HFFc6 (cell line): Measurements from ENCODE around the gene CMSS1. TPM values are rescaled to one million over a fixed set of nuclear protein-coding genes. Genes with fewer than 3 reads are reported as not detected.

Experiments used
- DNase-seq: peaks from one replicate; pipeline ENCODE4 v3.0.0-alpha.2; 2018
- H3K27ac Mint-ChIP-seq: 2 replicates; pipeline ENCODE4 v1.8.0; 2020; ENCODE audit warnings: mild to moderate bottlenecking, mixed read lengths
- H3K27me3 Mint-ChIP-seq: 2 replicates; pipeline ENCODE4 v1.8.0; 2021; ENCODE audit warnings: mild to moderate bottlenecking, moderate library complexity, mixed read lengths; ENCODE audit not compliant: insufficient read depth
- H3K36me3 Mint-ChIP-seq: 2 replicates; pipeline ENCODE4 v1.8.0; 2021; ENCODE audit warnings: low read depth, mixed read lengths
- H3K4me1 Mint-ChIP-seq: 2 replicates; pipeline ENCODE4 v1.8.0; 2020; ENCODE audit warnings: low read depth, mixed read lengths
- H3K4me3 Mint-ChIP-seq: 2 replicates; pipeline ENCODE4 v1.8.0; 2020; ENCODE audit warnings: mild to moderate bottlenecking, moderate library complexity, mixed read lengths
- H3K9me3 Mint-ChIP-seq: 2 replicates; pipeline ENCODE4 v1.8.0; 2020; ENCODE audit warnings: mild to moderate bottlenecking, mixed read lengths
- total RNA-seq, 6 experiments: library from RNA; stranded (reverse); fragmentation: NEBNext Ultra II Directional; extraction: Animal tissue kit (Norgen Biotek cat#: 25700); gene quantifications; 2 replicates in 1 of 6; 3 replicates in 5 of 6; pipeline ENCODE4 v1.2.3, GENCODE V29; 2021
- TF ChIP-seq, protein P1 (sequence below): fragments of 200-600 bp; sonication (generic); IDR thresholded peaks from 2 replicates; pipeline ENCODE4 v1.5.0; 2021; ENCODE audit warnings: antibody characterized with exemption, mild to moderate bottlenecking

CMSS1 gene
- total RNA-seq, 6 experiments from 2014 or later = 27.8 to 47.0 (median 38.1) TPM

DNA sequence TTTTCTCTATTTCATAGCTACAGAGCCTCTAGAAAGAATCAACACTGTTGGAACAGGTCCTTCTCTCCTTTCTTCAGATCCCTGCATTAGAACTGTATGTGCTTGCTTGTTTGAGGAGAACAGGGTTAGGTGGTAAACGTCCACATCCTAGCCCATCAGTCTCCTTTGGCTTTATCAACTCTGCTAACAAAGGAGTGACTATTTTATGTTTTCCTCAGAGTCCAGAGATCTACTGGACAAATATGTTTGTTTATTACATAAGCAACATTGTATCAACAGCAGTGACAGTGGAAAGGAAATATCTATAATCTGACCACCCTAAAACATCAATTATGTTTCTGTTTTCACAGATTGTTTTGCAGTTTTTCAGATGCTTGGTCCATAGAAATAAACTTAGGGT, 39.6 kb downstream of the CMSS1 start:
- no peaks in the 10 kb centered on the region for H3K9me3 Mint-ChIP-seq
- TF ChIP-seq, protein P1, sequence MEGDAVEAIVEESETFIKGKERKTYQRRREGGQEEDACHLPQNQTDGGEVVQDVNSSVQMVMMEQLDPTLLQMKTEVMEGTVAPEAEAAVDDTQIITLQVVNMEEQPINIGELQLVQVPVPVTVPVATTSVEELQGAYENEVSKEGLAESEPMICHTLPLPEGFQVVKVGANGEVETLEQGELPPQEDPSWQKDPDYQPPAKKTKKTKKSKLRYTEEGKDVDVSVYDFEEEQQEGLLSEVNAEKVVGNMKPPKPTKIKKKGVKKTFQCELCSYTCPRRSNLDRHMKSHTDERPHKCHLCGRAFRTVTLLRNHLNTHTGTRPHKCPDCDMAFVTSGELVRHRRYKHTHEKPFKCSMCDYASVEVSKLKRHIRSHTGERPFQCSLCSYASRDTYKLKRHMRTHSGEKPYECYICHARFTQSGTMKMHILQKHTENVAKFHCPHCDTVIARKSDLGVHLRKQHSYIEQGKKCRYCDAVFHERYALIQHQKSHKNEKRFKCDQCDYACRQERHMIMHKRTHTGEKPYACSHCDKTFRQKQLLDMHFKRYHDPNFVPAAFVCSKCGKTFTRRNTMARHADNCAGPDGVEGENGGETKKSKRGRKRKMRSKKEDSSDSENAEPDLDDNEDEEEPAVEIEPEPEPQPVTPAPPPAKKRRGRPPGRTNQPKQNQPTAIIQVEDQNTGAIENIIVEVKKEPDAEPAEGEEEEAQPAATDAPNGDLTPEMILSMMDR = no peak
- H3K27ac Mint-ChIP-seq = peak overlapping the region; percentile 42; the same call in 1 of the 2 replicates
- peaks cover 72% of the 10 kb centered on the region for H3K36me3 Mint-ChIP-seq
- no peaks in the 10 kb centered on the region for H3K27me3 Mint-ChIP-seq
- H3K4me3 Mint-ChIP-seq = no peak overlapping the region
- DNase-seq = no peak
- peaks cover 94% of the 10 kb centered on the region for H3K4me1 Mint-ChIP-seq

DNA sequence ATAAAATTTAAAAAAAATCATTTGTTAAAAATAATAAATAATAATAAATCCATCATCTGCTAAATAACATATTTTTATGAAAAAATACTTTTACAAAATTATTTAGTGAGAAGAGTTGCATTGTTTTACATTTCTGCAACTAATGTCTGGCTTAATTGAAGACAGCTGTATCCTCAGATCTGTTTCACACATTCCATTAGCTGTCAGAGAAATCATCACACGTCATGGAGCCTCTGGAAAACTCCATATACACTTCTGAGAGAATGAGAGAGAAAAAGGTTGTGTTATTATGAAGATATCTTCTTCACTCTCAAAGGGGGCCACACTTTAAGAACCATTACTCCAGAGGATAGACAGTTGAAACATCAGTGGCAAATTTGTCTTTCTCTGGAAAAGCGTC, 40.8 kb downstream of the CMSS1 start:
- H3K4me1 Mint-ChIP-seq = peaks cover 96% of the 10 kb centered on the region
- no peak for DNase-seq
- peak overlapping the region; percentile 80 for H3K27ac Mint-ChIP-seq
- no peaks in the 10 kb centered on the region for H3K27me3 Mint-ChIP-seq
- no peaks in the 10 kb centered on the region for H3K9me3 Mint-ChIP-seq
- peaks cover 72% of the 10 kb centered on the region for H3K36me3 Mint-ChIP-seq
- no peak overlapping the region for H3K4me3 Mint-ChIP-seq
- TF ChIP-seq, protein P1 = no peak

DNA sequence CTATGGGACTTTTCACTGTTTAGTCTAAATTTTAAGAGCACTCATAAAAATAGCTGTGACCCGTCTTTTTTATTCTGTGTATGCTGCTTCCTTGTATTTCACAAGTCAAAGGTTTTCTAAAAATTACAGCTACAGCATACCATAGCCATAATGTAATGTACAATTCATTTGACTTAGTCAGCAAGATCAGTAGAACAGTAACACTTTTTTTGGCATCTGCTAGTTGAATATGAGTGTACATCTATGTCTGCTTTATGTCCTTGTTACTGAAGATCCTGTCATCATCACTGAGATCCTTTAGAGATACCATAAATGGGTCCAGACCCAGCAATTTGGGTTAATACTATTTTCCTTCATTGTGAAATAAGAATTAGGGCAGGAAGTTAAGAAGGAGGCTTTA, 42.2 kb downstream of the CMSS1 start:
- Mint-ChIP-seq H3K27ac (peak overlapping the region; percentile 80), H3K27me3 (no peaks in the 10 kb centered on the region; the same call in 1 of the 2 replicates), H3K4me3 (peak overlapping the region; percentile 59), H3K9me3 (no peaks in the 10 kb centered on the region), H3K4me1 (peaks cover 96% of the 10 kb centered on the region), H3K36me3 (peaks cover 72% of the 10 kb centered on the region)
- peak; percentile 96 for DNase-seq
- TF ChIP-seq, protein P1 = no peak

DNA sequence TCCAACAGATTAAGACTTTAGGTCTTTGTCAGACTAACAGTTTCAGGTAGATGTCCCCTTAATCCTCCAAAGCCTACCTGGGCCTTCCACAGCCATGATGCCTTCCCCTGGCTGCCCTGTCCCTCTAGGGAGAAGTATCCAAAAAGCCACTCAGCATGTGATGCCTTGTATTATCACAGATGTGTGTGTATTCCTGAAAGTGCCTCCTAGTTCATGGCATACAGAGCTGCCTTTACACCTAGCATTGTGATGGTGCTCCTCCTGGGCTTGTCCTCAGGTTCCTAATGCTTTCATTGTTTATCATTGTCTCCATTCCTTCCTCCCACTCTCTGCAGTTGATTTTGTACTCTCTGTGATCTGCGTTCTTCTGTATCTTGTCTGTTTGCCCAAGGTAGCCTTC, 43.6 kb downstream of the CMSS1 start:
- TF ChIP-seq, protein P1 = no peak
- peaks cover 96% of the 10 kb centered on the region for H3K4me1 Mint-ChIP-seq
- H3K9me3 Mint-ChIP-seq = no peaks in the 10 kb centered on the region
- no peaks in the 10 kb centered on the region; the same call in 1 of the 2 replicates for H3K27me3 Mint-ChIP-seq
- no peak for DNase-seq
- H3K36me3 Mint-ChIP-seq = peaks cover 75% of the 10 kb centered on the region
- H3K4me3 Mint-ChIP-seq = peak overlapping the region; percentile 3
- H3K27ac Mint-ChIP-seq = peak overlapping the region; percentile 80

DNA sequence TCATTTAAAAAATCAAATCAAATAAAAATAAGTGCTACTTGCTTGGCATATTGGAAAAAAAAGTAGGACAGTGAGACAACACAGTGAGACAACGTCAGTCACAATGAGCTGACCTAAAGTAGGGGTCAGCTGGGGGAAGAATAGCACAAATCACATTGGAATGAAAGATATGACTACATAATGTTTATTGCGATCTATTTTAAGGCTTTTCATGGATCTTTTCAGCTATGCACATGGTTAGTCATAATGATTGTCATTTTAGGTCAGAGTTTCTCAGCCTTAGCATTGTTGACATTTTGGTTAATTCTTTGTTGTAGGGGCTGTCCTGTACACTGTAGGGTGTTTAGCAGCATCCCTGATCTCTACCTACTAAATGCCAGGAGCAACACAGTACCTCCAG, 44.5 kb downstream of the CMSS1 start:
- H3K27ac Mint-ChIP-seq = peak overlapping the region; percentile 80
- peak overlapping the region; percentile 3 for H3K4me3 Mint-ChIP-seq
- H3K36me3 Mint-ChIP-seq = peaks cover 74% of the 10 kb centered on the region
- peaks cover 96% of the 10 kb centered on the region for H3K4me1 Mint-ChIP-seq
- no peaks in the 10 kb centered on the region for H3K9me3 Mint-ChIP-seq
- peak; percentile 86 for DNase-seq
- TF ChIP-seq, protein P1 = no peak
- H3K27me3 Mint-ChIP-seq = no peaks in the 10 kb centered on the region; the same call in 1 of the 2 replicates

DNA sequence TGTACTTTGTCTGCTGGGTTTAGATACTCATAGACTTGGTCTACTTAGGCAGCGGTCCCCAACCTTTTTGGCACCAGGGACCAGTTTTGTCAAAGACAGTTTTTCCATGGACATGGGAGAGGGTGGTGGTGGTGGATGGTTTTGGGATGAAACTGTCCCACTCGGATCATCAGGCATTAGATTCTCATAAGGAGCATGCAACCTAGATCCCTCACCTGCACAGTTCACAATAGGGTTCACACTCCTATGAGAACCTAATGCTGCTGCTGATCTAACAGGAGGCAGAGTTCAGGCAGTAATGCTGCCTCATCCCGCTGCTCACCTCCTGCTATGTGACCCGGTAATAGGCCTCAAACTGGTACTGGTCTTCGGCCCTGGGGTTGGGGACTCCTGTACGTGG, 45.3 kb downstream of the CMSS1 start:
- no peaks in the 10 kb centered on the region for H3K9me3 Mint-ChIP-seq
- no peak for DNase-seq
- H3K27ac Mint-ChIP-seq = peak overlapping the region; percentile 80
- H3K4me1 Mint-ChIP-seq = peaks cover 96% of the 10 kb centered on the region
- H3K27me3 Mint-ChIP-seq = no peaks in the 10 kb centered on the region; the same call in 1 of the 2 replicates
- peaks cover 75% of the 10 kb centered on the region for H3K36me3 Mint-ChIP-seq
- TF ChIP-seq, protein P1 = no peak
- H3K4me3 Mint-ChIP-seq = peak overlapping the region; percentile 3; the same call in 1 of the 2 replicates
